H9 (cell line): Measurements from ENCODE around the gene PTPN11. TPM values are rescaled to one million over a fixed set of nuclear protein-coding genes. Genes with fewer than 3 reads are reported as not detected.

Experiments
- DNase-seq: peaks from one replicate; pipeline ENCODE4 v3.0.0-alpha.2; 2017
- H2AFZ ChIP-seq: one replicate; pipeline ENCODE4 v1.6.1; 2013; ENCODE audit warnings: mild to moderate bottlenecking, low read length, control low read depth, moderate library complexity
- H2AK5ac ChIP-seq: 2 replicates; pipeline ENCODE4 v1.6.1; 2013; ENCODE audit warnings: low read length, control low read depth, mixed read lengths; ENCODE audit not compliant: insufficient read length
- H2BK120ac ChIP-seq: one replicate; pipeline ENCODE4 v1.6.1; 2013; ENCODE audit warnings: low read depth, mild to moderate bottlenecking, low read length, control low read depth, inconsistent platforms; ENCODE audit not compliant: poor library complexity, severe bottlenecking
- H2BK12ac ChIP-seq: 2 replicates; pipeline ENCODE4 v1.6.1; 2013; ENCODE audit warnings: low read length, control low read depth, mixed read lengths, low read depth; ENCODE audit not compliant: insufficient read length
- H2BK15ac ChIP-seq: 2 replicates; pipeline ENCODE4 v1.6.1; 2013; ENCODE audit warnings: low read depth, low read length, control low read depth
- H2BK20ac ChIP-seq: one replicate; pipeline ENCODE4 v1.6.1; 2013; ENCODE audit warnings: low read depth, mild to moderate bottlenecking, low read length, control low read depth, inconsistent platforms; ENCODE audit not compliant: poor library complexity, severe bottlenecking
- H2BK5ac ChIP-seq: 2 replicates; pipeline ENCODE4 v1.6.1; 2013; ENCODE audit warnings: low read length, control low read depth, mixed read lengths; ENCODE audit not compliant: insufficient read length
- H3K14ac ChIP-seq: 2 replicates; pipeline ENCODE4 v1.6.1; 2013; ENCODE audit warnings: low read length, control low read depth; ENCODE audit not compliant: insufficient read depth
- H3K18ac ChIP-seq: 2 replicates; pipeline ENCODE4 v1.6.1; 2013; ENCODE audit warnings: low read depth, mild to moderate bottlenecking, mixed read lengths, low read length, control low read depth; ENCODE audit not compliant: insufficient read length
- H3K23ac ChIP-seq: 2 replicates; pipeline ENCODE4 v1.6.1; 2013; ENCODE audit warnings: low read length, control low read depth, mixed read lengths, low read depth; ENCODE audit not compliant: insufficient read length
- H3K23me2 ChIP-seq: 2 replicates; pipeline ENCODE4 v1.6.1; 2013; ENCODE audit warnings: low read depth, mild to moderate bottlenecking, mixed read lengths, low read length, control low read depth; ENCODE audit not compliant: insufficient read length, poor library complexity, severe bottlenecking
- H3K27ac ChIP-seq: 2 replicates; pipeline ENCODE4 v1.5.1; 2013; ENCODE audit warnings: low read length, control low read depth, mixed read lengths, low read depth; ENCODE audit not compliant: insufficient read length
- H3K27me3 ChIP-seq: 2 replicates; pipeline ENCODE4 v1.6.1; 2013; ENCODE audit warnings: low read length, control low read depth, inconsistent platforms; ENCODE audit not compliant: insufficient read depth
- H3K4ac ChIP-seq: 2 replicates; pipeline ENCODE4 v1.6.1; 2013; ENCODE audit warnings: low read depth, mild to moderate bottlenecking, control low read depth, inconsistent platforms, low read length, moderate library complexity
- H3K4me1 ChIP-seq: 2 replicates; pipeline ENCODE4 v1.6.1; 2013; ENCODE audit warnings: low read length, control low read depth, inconsistent platforms; ENCODE audit not compliant: insufficient read depth
- H3K4me2 ChIP-seq: 2 replicates; pipeline ENCODE4 v1.6.1; 2013; ENCODE audit warnings: low read length, control low read depth, mixed read lengths; ENCODE audit not compliant: insufficient read length, insufficient read depth
- H3K56ac ChIP-seq: 2 replicates; pipeline ENCODE4 v1.6.1; 2013; ENCODE audit warnings: low read depth, mild to moderate bottlenecking, mixed read lengths, low read length, control low read depth; ENCODE audit not compliant: insufficient read length
- H3K79me1 ChIP-seq: 2 replicates; pipeline ENCODE4 v1.6.1; 2013; ENCODE audit warnings: low read depth, mild to moderate bottlenecking, moderate library complexity, low read length, control low read depth, inconsistent platforms; ENCODE audit not compliant: insufficient read depth, poor library complexity, severe bottlenecking
- H3K79me2 ChIP-seq: 2 replicates; pipeline ENCODE4 v1.6.1; 2013; ENCODE audit warnings: low read length, control low read depth, inconsistent platforms; ENCODE audit not compliant: insufficient read depth
- H3K9ac ChIP-seq: 2 replicates; pipeline ENCODE4 v1.6.1; 2013; ENCODE audit warnings: low read length, control low read depth, mixed read lengths; ENCODE audit not compliant: insufficient read length; ENCODE audit errors: extremely low read depth
- H3K9me3 ChIP-seq: one replicate; pipeline ENCODE4 v1.6.1; 2013; ENCODE audit warnings: low read depth, low read length, inconsistent platforms; ENCODE audit not compliant: control insufficient read depth
- H3T11ph ChIP-seq: one replicate; pipeline ENCODE4 v1.6.1; 2013; ENCODE audit warnings: mild to moderate bottlenecking, low read length, control low read depth, inconsistent platforms
- H4K20me1 ChIP-seq: one replicate; pipeline ENCODE4 v1.6.1; 2013; ENCODE audit not compliant: control insufficient read depth, insufficient read length, insufficient read depth
- H4K5ac ChIP-seq: 2 replicates; pipeline ENCODE4 v1.6.1; 2013; ENCODE audit warnings: low read depth, mild to moderate bottlenecking, mixed read lengths, low read length, control low read depth; ENCODE audit not compliant: insufficient read length
- H4K8ac ChIP-seq: replicated peaks from 2 replicates; pipeline ENCODE4 v1.6.1; 2013; ENCODE audit warnings: low read length, control low read depth, mixed read lengths, low read depth; ENCODE audit not compliant: insufficient read length
- H4K91ac ChIP-seq: 2 replicates; pipeline ENCODE4 v1.6.1; 2013; ENCODE audit warnings: low read depth, mild to moderate bottlenecking, moderate library complexity, mixed read lengths, low read length, control low read depth; ENCODE audit not compliant: insufficient read length
- H3K27ac Mint-ChIP-seq, 3 experiments: 2 replicates in 2 of 3; 3 replicates in 1 of 3; pipeline ENCODE4 v1.8.0; 2020 to 2021; ENCODE audit warnings: mixed read lengths in 3 of 3, mild to moderate bottlenecking in 1 of 3, moderate library complexity in 1 of 3
- H3K27me3 Mint-ChIP-seq: 2 replicates; pipeline ENCODE4 v1.8.0; 2021; ENCODE audit warnings: low read depth, mild to moderate bottlenecking, moderate library complexity, mixed read lengths
- H3K36me3 Mint-ChIP-seq, 3 experiments: 2 replicates in 2 of 3; 3 replicates in 1 of 3; pipeline ENCODE4 v1.8.0; 2020 to 2021; ENCODE audit warnings: low read depth in 3 of 3, mixed read lengths in 3 of 3; ENCODE audit not compliant: insufficient read depth in 1 of 3
- H3K4me1 Mint-ChIP-seq, 2 experiments: 2 replicates each; pipeline ENCODE4 v1.8.0; 2020; ENCODE audit warnings: mixed read lengths in 2 of 2
- H3K4me3 Mint-ChIP-seq, 2 experiments: 2 replicates in 1 of 2; 3 replicates in 1 of 2; pipeline ENCODE4 v1.8.0; 2020 to 2021; ENCODE audit warnings: mild to moderate bottlenecking in 2 of 2, mixed read lengths in 2 of 2, moderate library complexity in 1 of 2
- H3K9me3 Mint-ChIP-seq, 2 experiments: 2 replicates in 1 of 2; 3 replicates in 1 of 2; pipeline ENCODE4 v1.8.0; 2020; ENCODE audit warnings: mild to moderate bottlenecking in 2 of 2, mixed read lengths in 2 of 2, moderate library complexity in 1 of 2
- WGBS: extraction: QIAGEN DNeasy Blood & Tissue Kit; methylation state at CpG from one replicate; pipeline ENCODE4 v1.1.7; 2013; ENCODE audit warnings: missing lambda C conversion rate, low lambda C conversion rate, mixed read lengths; ENCODE audit not compliant: insufficient read length; ENCODE audit errors: extremely low coverage; 5-methylcytosine and 5-hydroxymethylcytosine counted together
- total RNA-seq: library from RNA; stranded (reverse); gene quantifications from 2 replicates; pipeline ENCODE4 v1.2.1, GENCODE V29; 2021
- TF ChIP-seq, protein P1 (sequence below): fragments of 200-600 bp; sonication (generic); conservative IDR thresholded peaks from 3 replicates; pipeline ENCODE4 v1.8.0; 2021; ENCODE audit warnings: antibody characterized with exemption, mild to moderate bottlenecking

The PTPN11 gene
- total RNA-seq, 1 experiment from 2014 or later: 112 TPM

DNA sequence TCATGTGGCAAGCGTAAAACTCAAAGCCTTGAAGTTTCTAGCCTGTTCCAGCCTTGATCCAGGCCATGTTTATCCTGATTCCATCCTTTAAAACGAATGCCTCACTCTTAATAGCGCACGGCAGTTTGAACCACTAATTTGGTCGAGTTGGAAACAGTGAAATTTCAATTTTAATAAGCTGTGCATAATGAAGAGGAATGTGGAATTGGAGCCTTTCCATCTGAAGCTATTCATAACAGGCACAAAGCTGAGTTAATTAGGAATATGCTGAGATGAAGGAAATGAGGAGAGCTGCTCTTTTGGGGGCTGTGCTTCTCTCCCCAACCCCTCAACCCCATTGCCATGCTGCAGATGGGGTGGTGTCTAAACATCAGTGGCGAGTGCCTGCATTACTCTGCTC lies 70.7 kb downstream of the PTPN11 start:
- Histone ChIP-seq H3K79me2 (no peaks in the 10 kb centered on the region), H2BK120ac (no peak overlapping the region), H3K9me3 (no peaks in the 10 kb centered on the region), H2BK20ac (no peak overlapping the region), H4K8ac (no peak overlapping the region), H4K91ac (no peak overlapping the region), H3K14ac (no peak overlapping the region), H3K9ac (no peak overlapping the region), H2BK12ac (no peak overlapping the region), H4K5ac (no peak overlapping the region), H2AK5ac (no peak overlapping the region), H2AFZ (no peak overlapping the region), H3K23ac (no peak overlapping the region), H3K18ac (no peak overlapping the region), H3K56ac (no peak overlapping the region), H3K27ac (no peak overlapping the region), H3K4me2 (no peak overlapping the region), H3K27me3 (no peaks in the 10 kb centered on the region), H3K79me1 (no peaks in the 10 kb centered on the region), H3K4ac (no peak overlapping the region), H2BK5ac (no peak overlapping the region), H3T11ph (no peak overlapping the region), H3K23me2 (no peaks in the 10 kb centered on the region), H4K20me1 (no peaks in the 10 kb centered on the region), H2BK15ac (no peak overlapping the region), H3K4me1 (no peaks in the 10 kb centered on the region)
- TF ChIP-seq, protein P1, sequence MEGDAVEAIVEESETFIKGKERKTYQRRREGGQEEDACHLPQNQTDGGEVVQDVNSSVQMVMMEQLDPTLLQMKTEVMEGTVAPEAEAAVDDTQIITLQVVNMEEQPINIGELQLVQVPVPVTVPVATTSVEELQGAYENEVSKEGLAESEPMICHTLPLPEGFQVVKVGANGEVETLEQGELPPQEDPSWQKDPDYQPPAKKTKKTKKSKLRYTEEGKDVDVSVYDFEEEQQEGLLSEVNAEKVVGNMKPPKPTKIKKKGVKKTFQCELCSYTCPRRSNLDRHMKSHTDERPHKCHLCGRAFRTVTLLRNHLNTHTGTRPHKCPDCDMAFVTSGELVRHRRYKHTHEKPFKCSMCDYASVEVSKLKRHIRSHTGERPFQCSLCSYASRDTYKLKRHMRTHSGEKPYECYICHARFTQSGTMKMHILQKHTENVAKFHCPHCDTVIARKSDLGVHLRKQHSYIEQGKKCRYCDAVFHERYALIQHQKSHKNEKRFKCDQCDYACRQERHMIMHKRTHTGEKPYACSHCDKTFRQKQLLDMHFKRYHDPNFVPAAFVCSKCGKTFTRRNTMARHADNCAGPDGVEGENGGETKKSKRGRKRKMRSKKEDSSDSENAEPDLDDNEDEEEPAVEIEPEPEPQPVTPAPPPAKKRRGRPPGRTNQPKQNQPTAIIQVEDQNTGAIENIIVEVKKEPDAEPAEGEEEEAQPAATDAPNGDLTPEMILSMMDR: no peak
- Mint-ChIP-seq H3K4me3 (no peak overlapping the region), H3K36me3 (peaks cover 38 to 83% (median 66%) of the 10 kb centered on the region in 3 experiments; a peak in 6 of 7 replicates), H3K27me3 (no peaks in the 10 kb centered on the region), H3K9me3 (no peaks in the 10 kb centered on the region), H3K27ac (no peak overlapping the region), H3K4me1 (no peaks in the 10 kb centered on the region)
- WGBS: no CpG with 5 or more reads among the region's 6 CpGs
- no peak for DNase-seq
